Gastroesophageal sphincter (tissue), 4 donors: ENCODE results near the gene RPS6KL1. TPM values are rescaled to one million over a fixed set of nuclear protein-coding genes. Genes with fewer than 3 reads are reported as not detected.

Source experiments
- ATAC-seq: fragments of 150-250 bp; one replicate; pipeline ENCODE4 v1.9.1; 2016; ENCODE audit warnings: mild to moderate bottlenecking, moderate library complexity
- H3K27ac ChIP-seq, 4 donors: fragments of 200-600 bp; sonication (generic) in 3 of 4; 1 replicate in 3 of 4; 2 replicates in 1 of 4; pipeline ENCODE4 v1.5.1; 2016 to 2019
- H3K27me3 ChIP-seq: fragments of 200-600 bp; sonication (generic); one replicate; pipeline ENCODE4 v1.5.1; 2019
- H3K36me3 ChIP-seq, 2 donors: fragments of 200-600 bp; sonication (generic); one replicate each; pipeline ENCODE4 v1.5.1; 2019; ENCODE audit warnings: control low read depth in 1 of 2
- H3K4me1 ChIP-seq, 3 donors: fragments of 200-600 bp; sonication (generic); 1 replicate in 2 of 3; 2 replicates in 1 of 3; pipeline ENCODE4 v1.5.1; 2016 to 2019; ENCODE audit warnings: control low read depth in 2 of 3
- H3K4me3 ChIP-seq, 2 donors: fragments of 200-600 bp; sonication (generic); one replicate each; pipeline ENCODE4 v1.5.1; 2019; ENCODE audit warnings: mild to moderate bottlenecking in 1 of 2, moderate library complexity in 1 of 2
- H3K9me3 ChIP-seq, 3 donors: fragments of 200-600 bp; sonication (generic); one replicate each; pipeline ENCODE4 v1.5.1; 2017 to 2019; ENCODE audit warnings: control low read depth in 2 of 3
- EP300 ChIP-seq: sonication (generic); formaldehyde crosslinking; IDR thresholded peaks from one replicate; pipeline ENCODE4 v1.6.1; 2017; ENCODE audit warnings: antibody characterized with exemption, mild to moderate bottlenecking
- POLR2A ChIP-seq, 2 donors: fragments of 450-650 bp; IDR thresholded peaks; one replicate each; pipeline ENCODE4 v1.6.1; 2017; ENCODE audit warnings: antibody characterized with exemption in 2 of 2, mild to moderate bottlenecking in 2 of 2, moderate library complexity in 1 of 2
- POLR2AphosphoS5 ChIP-seq: sonication (generic); formaldehyde crosslinking; IDR thresholded peaks from one replicate; pipeline ENCODE4 v1.6.1; 2017; ENCODE audit warnings: antibody characterized with exemption
- WGBS, 2 donors: methylation state at CpG; one replicate each; pipeline ENCODE4 v1.1.5; 2018; ENCODE audit warnings: low coverage in 1 of 2; 5-methylcytosine and 5-hydroxymethylcytosine counted together
- total RNA-seq, 4 donors: library from RNA; depleted of rRNA; stranded (reverse); fragments of >200 nt; gene quantifications; one replicate each; pipeline ENCODE4 v1.1.0, GENCODE V29; 2016
- TF ChIP-seq, protein P1 (sequence below), 4 experiments: fragments of 200-600 bp in 2 of 4; fragments of 450-650 bp in 2 of 4; sonication (generic) in 1 of 4; IDR thresholded peaks; one replicate each; pipeline ENCODE4 v1.5.1; 2017 to 2019; ENCODE audit warnings: antibody characterized with exemption in 4 of 4, mild to moderate bottlenecking in 2 of 4, moderate library complexity in 2 of 4

Gene RPS6KL1
- total RNA-seq, 4 donors from 2014 or later, result 4.0 to 10.2 (median 8.2) TPM

DNA sequence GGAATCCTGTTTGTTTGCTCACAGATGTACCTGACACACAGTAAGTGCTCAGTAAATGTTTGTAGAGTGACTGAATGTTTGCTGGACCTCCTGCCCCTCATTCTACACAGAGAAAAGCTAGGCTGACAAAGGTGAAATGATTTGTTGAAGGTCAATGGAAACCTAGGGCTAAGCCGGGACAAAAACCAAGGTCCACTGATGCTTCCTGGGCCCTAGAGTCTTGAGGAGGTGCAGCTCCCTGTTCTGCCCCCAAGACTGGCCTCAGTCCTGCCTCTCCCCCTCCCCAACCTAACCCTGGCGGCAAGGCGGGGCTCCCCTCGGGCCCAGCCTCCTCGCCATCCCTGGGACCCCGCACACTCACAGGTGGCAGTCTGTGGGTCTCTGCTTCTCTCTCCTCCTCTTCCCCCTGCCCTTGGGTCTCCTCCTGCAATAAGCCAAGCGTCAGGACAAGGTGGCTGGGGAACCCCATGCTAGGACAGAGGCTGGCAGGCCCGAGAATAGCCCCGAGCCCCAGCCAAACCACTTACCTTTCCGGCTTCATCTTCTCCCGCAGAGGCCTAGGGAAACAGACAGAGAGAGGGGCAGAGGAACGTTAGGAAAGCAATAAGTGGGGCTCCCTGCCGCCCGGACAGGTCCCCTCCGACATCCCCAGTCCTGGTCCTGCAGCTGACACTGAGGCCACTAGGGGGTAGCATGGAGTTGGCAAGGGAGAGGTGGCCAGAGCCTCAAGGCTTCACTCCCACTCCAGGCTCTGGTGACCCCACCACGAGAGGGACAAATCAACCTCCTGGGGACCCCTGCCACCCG is 23.0 kb upstream of the RPS6KL1 start:
- Histone ChIP-seq H3K36me3 (peaks cover 0 to 23% of the 10 kb centered on the region in 2 donors), H3K4me3 (peak overlapping the region in 1 of 2 donors; percentile 20), H3K27ac (peak overlapping the region in 3 of 4 donors; percentile 41 to 51 (median 44)), H3K27me3 (peaks cover 22% of the 10 kb centered on the region), H3K4me1 (peaks cover 0 to 37% (median 23%) of the 10 kb centered on the region in 3 donors), H3K9me3 (no peaks in the 10 kb centered on the region)
- ATAC-seq, result peak; percentile 86
- TF ChIP-seq POLR2AphosphoS5, result no peak
- TF ChIP-seq, protein P1, sequence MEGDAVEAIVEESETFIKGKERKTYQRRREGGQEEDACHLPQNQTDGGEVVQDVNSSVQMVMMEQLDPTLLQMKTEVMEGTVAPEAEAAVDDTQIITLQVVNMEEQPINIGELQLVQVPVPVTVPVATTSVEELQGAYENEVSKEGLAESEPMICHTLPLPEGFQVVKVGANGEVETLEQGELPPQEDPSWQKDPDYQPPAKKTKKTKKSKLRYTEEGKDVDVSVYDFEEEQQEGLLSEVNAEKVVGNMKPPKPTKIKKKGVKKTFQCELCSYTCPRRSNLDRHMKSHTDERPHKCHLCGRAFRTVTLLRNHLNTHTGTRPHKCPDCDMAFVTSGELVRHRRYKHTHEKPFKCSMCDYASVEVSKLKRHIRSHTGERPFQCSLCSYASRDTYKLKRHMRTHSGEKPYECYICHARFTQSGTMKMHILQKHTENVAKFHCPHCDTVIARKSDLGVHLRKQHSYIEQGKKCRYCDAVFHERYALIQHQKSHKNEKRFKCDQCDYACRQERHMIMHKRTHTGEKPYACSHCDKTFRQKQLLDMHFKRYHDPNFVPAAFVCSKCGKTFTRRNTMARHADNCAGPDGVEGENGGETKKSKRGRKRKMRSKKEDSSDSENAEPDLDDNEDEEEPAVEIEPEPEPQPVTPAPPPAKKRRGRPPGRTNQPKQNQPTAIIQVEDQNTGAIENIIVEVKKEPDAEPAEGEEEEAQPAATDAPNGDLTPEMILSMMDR (IDR thresholded peaks at IDR 0.05), result peak in 3 of 4 experiments; percentile 86 to 96 (median 90)
- 20 to 80% methylated on average over 2 to 3 of the region's 17 CpGs for WGBS, 2 donors

DNA sequence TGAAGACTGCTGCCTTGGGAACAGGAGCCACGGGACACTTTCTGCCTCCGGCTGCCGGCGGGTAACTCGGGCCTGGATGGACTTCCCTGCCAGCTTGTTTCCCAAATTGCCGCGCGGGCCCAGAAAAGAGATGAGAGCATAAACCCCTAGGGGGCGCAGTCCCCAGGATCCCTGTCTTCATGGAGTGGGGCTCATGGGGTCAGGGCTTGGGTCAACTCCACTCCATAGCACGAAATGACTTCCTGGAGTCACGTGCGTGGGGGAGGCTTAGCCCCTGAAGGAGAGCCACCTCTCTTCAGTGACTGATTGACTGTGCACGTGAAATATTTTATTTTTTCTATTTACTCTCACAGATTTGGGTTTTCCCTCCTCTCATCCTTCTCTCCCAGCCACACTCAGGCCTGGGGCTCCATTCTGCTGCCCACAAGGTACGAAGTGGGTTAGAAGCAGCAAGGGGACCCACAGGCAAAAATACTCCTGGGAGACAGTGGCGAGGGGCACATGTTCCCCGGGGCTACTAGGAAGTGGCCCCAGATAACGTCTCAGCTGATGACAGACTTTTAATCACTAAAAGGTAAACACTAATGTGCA is 22.3 kb upstream of the RPS6KL1 start:
- WGBS, 2 donors, result 79 to 89% methylated on average over 4 to 7 of the region's 17 CpGs
- TF ChIP-seq, protein P1 (IDR thresholded peaks at IDR 0.05), result peak in 3 of 4 experiments; percentile 7 to 56 (median 21)
- TF ChIP-seq EP300, result no peak
- H3K4me1 ChIP-seq, result peaks cover 0 to 44% (median 28%) of the 10 kb centered on the region in 3 donors
- H3K4me3 ChIP-seq, result no peak overlapping the region
- H3K27me3 ChIP-seq, result peaks cover 15% of the 10 kb centered on the region
- ATAC-seq, result no peak
- peak overlapping the region in 1 of 4 donors; percentile 41 for H3K27ac ChIP-seq
- peaks cover 0 to 23% of the 10 kb centered on the region in 2 donors for H3K36me3 ChIP-seq
- H3K9me3 ChIP-seq, result no peaks in the 10 kb centered on the region

DNA sequence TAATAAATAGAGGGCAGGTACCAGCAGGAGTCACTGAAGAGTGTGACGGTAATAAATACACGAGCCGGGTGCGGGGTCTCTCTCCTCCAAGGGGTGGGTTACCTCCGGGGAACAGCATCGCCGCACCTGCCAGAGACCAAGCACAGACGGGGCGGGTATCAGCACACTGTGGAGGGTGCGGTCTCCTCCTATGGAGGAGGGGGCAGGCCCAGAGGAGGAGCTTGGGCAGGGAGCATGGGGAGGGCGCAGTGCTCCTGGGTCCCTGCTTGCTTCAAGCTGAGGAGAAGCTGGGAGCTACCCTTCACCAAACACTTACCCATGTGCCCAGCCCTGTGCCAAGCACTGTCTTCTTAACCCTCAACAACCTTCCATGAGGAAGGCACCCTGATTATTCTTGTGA is 19.5 kb upstream of the RPS6KL1 start:
- no peak for ATAC-seq
- Histone ChIP-seq H3K4me1 (peaks cover 0 to 57% (median 45%) of the 10 kb centered on the region in 3 donors), H3K4me3 (peak overlapping the region in 1 of 2 donors; percentile 18), H3K27me3 (no peaks in the 10 kb centered on the region), H3K27ac (peak overlapping the region in 3 of 4 donors; percentile 58 to 82 (median 78)), H3K36me3 (peaks cover 0 to 7% of the 10 kb centered on the region in 2 donors), H3K9me3 (no peaks in the 10 kb centered on the region)
- 20 to 82% methylated on average over 1 to 7 of the region's 11 CpGs for WGBS, 2 donors
- TF ChIP-seq, protein P1 (IDR thresholded peaks at IDR 0.05), result no peak
- TF ChIP-seq EP300 (no peak), POLR2AphosphoS5 (no peak), POLR2A (IDR thresholded peaks at IDR 0.05) (no peak)

DNA sequence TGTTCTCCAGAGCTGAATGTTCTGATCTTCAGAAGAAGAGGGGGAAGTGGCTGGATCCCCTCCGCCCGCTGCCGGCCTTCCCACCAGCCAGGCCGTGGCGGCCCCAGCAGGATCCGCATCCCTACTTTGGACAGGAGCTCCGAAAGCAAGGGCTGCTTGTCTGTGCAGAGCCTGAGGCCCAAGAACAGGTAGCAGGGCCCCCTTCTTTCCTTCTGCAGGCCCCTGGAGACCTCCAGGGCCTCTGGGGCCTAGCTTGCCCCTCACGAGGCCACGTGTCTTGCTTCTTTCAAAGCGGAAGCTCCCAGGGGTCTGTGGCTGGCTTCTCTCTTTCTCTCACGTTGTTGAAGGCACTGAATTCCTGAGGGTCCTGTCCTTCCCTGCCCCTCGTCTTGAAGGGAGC is 19.1 kb upstream of the RPS6KL1 start:
- TF ChIP-seq EP300 (no peak), POLR2AphosphoS5 (no peak), POLR2A (IDR thresholded peaks at IDR 0.05) (no peak)
- TF ChIP-seq, protein P1 (IDR thresholded peaks at IDR 0.05), result no peak
- ATAC-seq, result no peak
- H3K9me3 ChIP-seq, result no peaks in the 10 kb centered on the region
- WGBS, 2 donors, result 70% methylated on average over 4 of the region's 12 CpGs; no CpG with 5 or more reads in 1 of the 2 donors
- H3K4me1 ChIP-seq, result peaks cover 0 to 55% (median 45%) of the 10 kb centered on the region in 3 donors
- peaks cover 0 to 5% of the 10 kb centered on the region in 2 donors for H3K36me3 ChIP-seq
- peak overlapping the region in 1 of 2 donors; percentile 18 for H3K4me3 ChIP-seq
- H3K27ac ChIP-seq, result peak overlapping the region; percentile 10 to 82 (median 68)
- no peaks in the 10 kb centered on the region for H3K27me3 ChIP-seq
